ENCODE results near the gene DHH.

GRCh38 chr12:49060237-49061156 is 34.1 kb downstream of the DHH start, which contains the start of gene KMT2D:
- peak; percentile 27 to 43 for TF ChIP-seq POLR2A (IDR thresholded peaks at IDR 0.05)
- TF ChIP-seq, protein P1, sequence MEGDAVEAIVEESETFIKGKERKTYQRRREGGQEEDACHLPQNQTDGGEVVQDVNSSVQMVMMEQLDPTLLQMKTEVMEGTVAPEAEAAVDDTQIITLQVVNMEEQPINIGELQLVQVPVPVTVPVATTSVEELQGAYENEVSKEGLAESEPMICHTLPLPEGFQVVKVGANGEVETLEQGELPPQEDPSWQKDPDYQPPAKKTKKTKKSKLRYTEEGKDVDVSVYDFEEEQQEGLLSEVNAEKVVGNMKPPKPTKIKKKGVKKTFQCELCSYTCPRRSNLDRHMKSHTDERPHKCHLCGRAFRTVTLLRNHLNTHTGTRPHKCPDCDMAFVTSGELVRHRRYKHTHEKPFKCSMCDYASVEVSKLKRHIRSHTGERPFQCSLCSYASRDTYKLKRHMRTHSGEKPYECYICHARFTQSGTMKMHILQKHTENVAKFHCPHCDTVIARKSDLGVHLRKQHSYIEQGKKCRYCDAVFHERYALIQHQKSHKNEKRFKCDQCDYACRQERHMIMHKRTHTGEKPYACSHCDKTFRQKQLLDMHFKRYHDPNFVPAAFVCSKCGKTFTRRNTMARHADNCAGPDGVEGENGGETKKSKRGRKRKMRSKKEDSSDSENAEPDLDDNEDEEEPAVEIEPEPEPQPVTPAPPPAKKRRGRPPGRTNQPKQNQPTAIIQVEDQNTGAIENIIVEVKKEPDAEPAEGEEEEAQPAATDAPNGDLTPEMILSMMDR (IDR thresholded peaks at IDR 0.05): peak in 4 of 6 experiments; percentile 4 to 82 (median 60)
